Measurements from ENCODE around the gene FAIM.
"Not testable (repeated sequence)": the region's sequence is repeated elsewhere in the genome, so short reads cannot be mapped to it uniquely, and the experiment has no call there.

FAIM gene

GRCh38 chr3:138680974-138681373, 72.4 kb downstream of the FAIM start:
- DNase-seq (ENCODE audit: low spot score), result not testable (repeated sequence)

GRCh38 chr3:138681463-138682220, 73.1 kb downstream of the FAIM start:
- no peak for DNase-seq (ENCODE audit: low spot score)

GRCh38 chr3:138682648-138683047, 74.1 kb downstream of the FAIM start:
- no peak for DNase-seq (ENCODE audit: low spot score)
